A172 (cell line): Measurements from ENCODE around the gene TRAT1. TPM values are rescaled to one million over a fixed set of nuclear protein-coding genes. Genes with fewer than 3 reads are reported as not detected.
A peak's percentile ranks its signal among the peaks of the same experiment; 100 is the strongest.
"Not testable (repeated sequence)": the region's sequence is repeated elsewhere in the genome, so short reads cannot be mapped to it uniquely, and the experiment has no call there.

Source experiments
- DNase-seq: peaks from one replicate; pipeline ENCODE4 v3.0.0-alpha.2; 2015; ENCODE audit warnings: low spot score
- total RNA-seq: library from RNA; depleted of rRNA; stranded (reverse); fragments of >200 nt; shearing (Covaris generic); gene quantifications from 2 replicates; pipeline ENCODE4 v1.2.3, GENCODE V29; 2014; rRNA removed

TRAT1 gene
- not detected in 2 replicates for total RNA-seq

GRCh38 chr3:108822123-108822897, at the start of gene TRAT1:
Gene TRAT1, plus strand, starts transcription at chr3:108822786. Its CDS starts 142 bp downstream, at chr3:108822928.
- DNase-seq: no peak

GRCh38 chr3:108775649-108776048, 46.9 kb upstream of the TRAT1 start:
- no peak for DNase-seq

GRCh38 chr3:108779496-108779895, 43.1 kb upstream of the TRAT1 start:
- no peak for DNase-seq

GRCh38 chr3:108780235-108780634, 42.4 kb upstream of the TRAT1 start:
- no peak for DNase-seq

- no peak for DNase-seq
Observed at GRCh38 chr3:108791473-108791872, 31.1 kb upstream of the TRAT1 start.

GRCh38 chr3:108804437-108804836, 18.1 kb upstream of the TRAT1 start:
- DNase-seq: no peak

GRCh38 chr3:108804966-108805365, 17.6 kb upstream of the TRAT1 start:
- no peak for DNase-seq

GRCh38 chr3:108806316-108806715, 16.3 kb upstream of the TRAT1 start:
- no peak for DNase-seq

GRCh38 chr3:108818404-108818803, 4.2 kb upstream of the TRAT1 start:
- peak; percentile 34 for DNase-seq

GRCh38 chr3:108820586-108820985, 2.0 kb upstream of the TRAT1 start:
- no peak for DNase-seq

GRCh38 chr3:108823227-108823626, 641 bp downstream of the TRAT1 start:
- DNase-seq: no peak

- not testable (repeated sequence) for DNase-seq
Observed at GRCh38 chr3:108823803-108824202, 1.2 kb downstream of the TRAT1 start.

GRCh38 chr3:108826309-108827187, 4.0 kb downstream of the TRAT1 start:
- DNase-seq: no peak

- no peak for DNase-seq
Observed at GRCh38 chr3:108830381-108830780, 7.8 kb downstream of the TRAT1 start.

GRCh38 chr3:108830991-108831614, 8.5 kb downstream of the TRAT1 start:
- no peak for DNase-seq

- no peak for DNase-seq
Observed at GRCh38 chr3:108833611-108834010, 11.0 kb downstream of the TRAT1 start.

- no peak for DNase-seq
Observed at GRCh38 chr3:108834551-108834950, 12.0 kb downstream of the TRAT1 start.

GRCh38 chr3:108835101-108835500, 12.5 kb downstream of the TRAT1 start:
- no peak for DNase-seq

GRCh38 chr3:108838436-108838835, 15.8 kb downstream of the TRAT1 start:
- no peak for DNase-seq

GRCh38 chr3:108845709-108846293, 23.2 kb downstream of the TRAT1 start:
- no peak for DNase-seq

GRCh38 chr3:108847187-108847586, 24.6 kb downstream of the TRAT1 start:
- no peak for DNase-seq

GRCh38 chr3:108849075-108849474, 26.5 kb downstream of the TRAT1 start:
- DNase-seq: no peak
